WTC11 (cell line): ENCODE results near the gene ARHGAP22.

Source experiments
- CREB1 ChIP-seq: sonication (generic); formaldehyde crosslinking; IDR thresholded peaks from 2 replicates; pipeline ENCODE4 v1.8.0; 2023; ENCODE audit warnings: mild to moderate bottlenecking, missing genetic modification reagents
- CREM ChIP-seq: sonication (generic); formaldehyde crosslinking; IDR thresholded peaks from 2 replicates; pipeline ENCODE4 v1.8.1; 2022; ENCODE audit warnings: mild to moderate bottlenecking, missing genetic modification reagents, moderate library complexity
- IRF1 ChIP-seq: sonication (generic); formaldehyde crosslinking; IDR thresholded peaks from 2 replicates; pipeline ENCODE4 v1.8.0; 2023; ENCODE audit warnings: missing genetic modification reagents
- JUN ChIP-seq: sonication (generic); formaldehyde crosslinking; IDR thresholded peaks from 2 replicates; pipeline ENCODE4 v1.8.0; 2023; ENCODE audit warnings: mild to moderate bottlenecking, missing genetic modification reagents
- MYBL2 ChIP-seq: sonication (generic); formaldehyde crosslinking; IDR thresholded peaks from 2 replicates; pipeline ENCODE4 v1.8.1; 2023; ENCODE audit warnings: mild to moderate bottlenecking, moderate library complexity, missing genetic modification reagents
- NFE2L1 ChIP-seq: sonication (generic); formaldehyde crosslinking; IDR thresholded peaks from 2 replicates; pipeline ENCODE4 v1.8.1; 2023; ENCODE audit warnings: missing genetic modification reagents
- TEAD4 ChIP-seq: sonication (generic); formaldehyde crosslinking; IDR thresholded peaks from 2 replicates; pipeline ENCODE4 v1.8.0; 2022; ENCODE audit warnings: mild to moderate bottlenecking, missing genetic modification reagents
- USF2 ChIP-seq: sonication (generic); formaldehyde crosslinking; IDR thresholded peaks from 2 replicates; pipeline ENCODE4 v1.8.1; 2023; ENCODE audit warnings: mild to moderate bottlenecking, missing genetic modification reagents, moderate library complexity
- ZBTB43 ChIP-seq: sonication (generic); formaldehyde crosslinking; IDR thresholded peaks from 2 replicates; pipeline ENCODE4 v1.8.1; 2023; ENCODE audit warnings: mild to moderate bottlenecking, missing genetic modification reagents
- ZNF121 ChIP-seq: sonication (generic); formaldehyde crosslinking; IDR thresholded peaks from 2 replicates; pipeline ENCODE4 v1.8.0; 2023; ENCODE audit warnings: missing genetic modification reagents
- ZNF232 ChIP-seq: sonication (generic); formaldehyde crosslinking; IDR thresholded peaks from 2 replicates; pipeline ENCODE4 v1.8.0; 2022; ENCODE audit warnings: mild to moderate bottlenecking, missing genetic modification reagents
- ZNF416 ChIP-seq: fragments of 250-450 bp; sonication (Bioruptor Pico); IDR thresholded peaks from 2 replicates; pipeline ENCODE4 v1.9.0; 2021; ENCODE audit warnings: mild to moderate bottlenecking, inconsistent platforms
- TF ChIP-seq, protein P1 (sequence below): fragments of 200-600 bp; IDR thresholded peaks from 2 replicates; pipeline ENCODE4 v1.8.0; 2022; ENCODE audit warnings: antibody characterized with exemption
- TF ChIP-seq, protein P2 (sequence below): sonication (generic); formaldehyde crosslinking; IDR thresholded peaks from 2 replicates; pipeline ENCODE4 v1.8.1; 2023; ENCODE audit warnings: mild to moderate bottlenecking, missing genetic modification reagents, moderate library complexity

DNA sequence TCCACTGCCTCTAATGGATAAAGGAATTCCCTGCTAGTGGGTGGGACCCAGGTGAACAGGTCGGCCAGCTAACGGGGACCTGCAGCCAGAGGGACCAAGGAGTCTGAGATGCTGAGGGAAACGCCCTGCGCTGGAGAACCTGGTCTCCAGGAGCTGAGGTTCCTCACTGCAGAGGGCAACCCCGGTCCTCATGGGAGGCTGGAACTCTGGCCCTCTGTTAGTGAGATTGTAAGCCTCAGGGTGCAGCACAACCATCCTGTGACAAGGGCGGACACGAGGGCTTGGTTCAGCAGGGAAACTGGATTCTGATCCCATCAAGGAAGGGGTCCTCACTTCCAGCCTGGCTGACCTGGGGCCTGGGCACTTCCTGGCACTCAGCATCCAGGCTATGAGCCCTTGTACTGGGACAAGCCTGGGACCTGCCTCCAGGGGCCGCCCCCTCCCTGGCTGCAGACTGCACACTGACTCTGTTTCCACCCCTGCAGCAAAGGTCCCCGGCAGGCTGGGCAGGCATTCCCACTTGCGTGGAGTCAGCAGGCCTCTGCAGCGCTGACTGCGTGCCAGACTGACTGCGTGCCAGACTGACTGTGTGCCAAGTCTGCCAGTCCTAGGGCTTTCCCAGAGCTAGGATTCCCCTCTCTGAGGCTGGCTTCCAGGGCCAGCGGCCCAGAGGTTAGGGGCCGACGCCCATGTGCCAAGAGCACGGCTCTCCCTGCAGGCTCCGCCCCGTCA is 155.2 kb downstream of the ARHGAP22 start:
- TF ChIP-seq USF2: no peak
- TF ChIP-seq ZNF416 (CRISPR knock-in tag): no peak
- TF ChIP-seq JUN (CRISPR knock-in tag): no peak
- TF ChIP-seq, protein P1, sequence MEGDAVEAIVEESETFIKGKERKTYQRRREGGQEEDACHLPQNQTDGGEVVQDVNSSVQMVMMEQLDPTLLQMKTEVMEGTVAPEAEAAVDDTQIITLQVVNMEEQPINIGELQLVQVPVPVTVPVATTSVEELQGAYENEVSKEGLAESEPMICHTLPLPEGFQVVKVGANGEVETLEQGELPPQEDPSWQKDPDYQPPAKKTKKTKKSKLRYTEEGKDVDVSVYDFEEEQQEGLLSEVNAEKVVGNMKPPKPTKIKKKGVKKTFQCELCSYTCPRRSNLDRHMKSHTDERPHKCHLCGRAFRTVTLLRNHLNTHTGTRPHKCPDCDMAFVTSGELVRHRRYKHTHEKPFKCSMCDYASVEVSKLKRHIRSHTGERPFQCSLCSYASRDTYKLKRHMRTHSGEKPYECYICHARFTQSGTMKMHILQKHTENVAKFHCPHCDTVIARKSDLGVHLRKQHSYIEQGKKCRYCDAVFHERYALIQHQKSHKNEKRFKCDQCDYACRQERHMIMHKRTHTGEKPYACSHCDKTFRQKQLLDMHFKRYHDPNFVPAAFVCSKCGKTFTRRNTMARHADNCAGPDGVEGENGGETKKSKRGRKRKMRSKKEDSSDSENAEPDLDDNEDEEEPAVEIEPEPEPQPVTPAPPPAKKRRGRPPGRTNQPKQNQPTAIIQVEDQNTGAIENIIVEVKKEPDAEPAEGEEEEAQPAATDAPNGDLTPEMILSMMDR: no peak
- TF ChIP-seq CREB1 (CRISPR knock-in tag): no peak
- TF ChIP-seq MYBL2 (CRISPR knock-in tag): no peak
- TF ChIP-seq IRF1 (CRISPR knock-in tag): no peak
- TF ChIP-seq, protein P2, sequence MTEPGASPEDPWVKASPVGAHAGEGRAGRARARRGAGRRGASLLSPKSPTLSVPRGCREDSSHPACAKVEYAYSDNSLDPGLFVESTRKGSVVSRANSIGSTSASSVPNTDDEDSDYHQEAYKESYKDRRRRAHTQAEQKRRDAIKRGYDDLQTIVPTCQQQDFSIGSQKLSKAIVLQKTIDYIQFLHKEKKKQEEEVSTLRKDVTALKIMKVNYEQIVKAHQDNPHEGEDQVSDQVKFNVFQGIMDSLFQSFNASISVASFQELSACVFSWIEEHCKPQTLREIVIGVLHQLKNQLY (CRISPR knock-in tag): no peak
- no peak for TF ChIP-seq ZBTB43 (CRISPR knock-in tag)
- no peak for TF ChIP-seq TEAD4 (CRISPR knock-in tag)
- TF ChIP-seq CREM (CRISPR knock-in tag): no peak
- no peak for TF ChIP-seq NFE2L1
- TF ChIP-seq ZNF121 (CRISPR knock-in tag): no peak
- no peak for TF ChIP-seq ZNF232
